PC-9 (cell line): ENCODE measurements around the gene HGS. TPM values are rescaled to one million over a fixed set of nuclear protein-coding genes. Genes with fewer than 3 reads are reported as not detected.
A peak's percentile ranks its signal among the peaks of the same experiment; 100 is the strongest.
"Not testable (repeated sequence)": the region's sequence is repeated elsewhere in the genome, so short reads cannot be mapped to it uniquely, and the experiment has no call there.

Source experiments
- BruUV-seq: library from RNA; stranded (reverse); fragments of 400-500 nt; replicated peaks from 2 replicates; lab custom pipeline; 2021; lab: Mats Ljungman, UMichigan
- CTCF ChIA-PET: fragments of 300-600 bp; sonication (Branson Sonifier 250); formaldehyde crosslinking; loops from one replicate; lab custom pipeline; 2022; ENCODE audit warnings: antibody characterized with exemption; lab: Charles Lee
- POLR2A ChIA-PET: fragments of 300-600 bp; sonication (Branson Sonifier 250); formaldehyde crosslinking; loops from one replicate; lab custom pipeline; 2022; ENCODE audit warnings: antibody characterized with exemption; ENCODE audit not compliant: unreplicated experiment; lab: Charles Lee
- DNase-seq, 2 experiments: peaks; one replicate each; pipeline versions ENCODE4 v3.0.0 to v3.0.0-alpha.2; 2015 to 2022; ENCODE audit warnings: mixed read lengths in 1 of 2
- H2AFZ ChIP-seq: fragments of 200-600 bp; sonication (generic); 2 replicates; pipeline ENCODE4 v1.8.1; 2017; ENCODE audit warnings: antibody characterized with exemption
- H3F3A ChIP-seq: fragments of 200-600 bp; sonication (generic); 2 replicates; pipeline ENCODE4 v1.8.1; 2017; ENCODE audit warnings: antibody characterized with exemption, mild to moderate bottlenecking, low read depth; ENCODE audit not compliant: insufficient read depth
- H3K27ac ChIP-seq: fragments of 200-600 bp; sonication (generic); 2 replicates; pipeline ENCODE4 v1.6.1; 2016; ENCODE audit warnings: mixed run types
- H3K27me3 ChIP-seq: fragments of 200-600 bp; sonication (generic); 2 replicates; pipeline ENCODE4 v1.6.1; 2016; ENCODE audit warnings: low read depth, mixed run types; ENCODE audit not compliant: insufficient read depth
- H3K36me3 ChIP-seq: fragments of 200-600 bp; sonication (generic); 2 replicates; pipeline ENCODE4 v1.6.1; 2016; ENCODE audit warnings: low read depth, mixed run types
- H3K4me1 ChIP-seq: fragments of 200-600 bp; sonication (generic); replicated peaks from 2 replicates; pipeline ENCODE4 v1.6.1; 2016; ENCODE audit warnings: mixed run types; ENCODE audit not compliant: insufficient read depth
- H3K4me2 ChIP-seq: fragments of 200-600 bp; sonication (generic); 2 replicates; pipeline ENCODE4 v1.6.1; 2017; ENCODE audit warnings: mixed run types
- H3K4me3 ChIP-seq: fragments of 200-600 bp; sonication (generic); 2 replicates; pipeline ENCODE4 v1.6.1; 2016; ENCODE audit warnings: mixed run types
- H3K79me2 ChIP-seq: fragments of 200-600 bp; sonication (generic); 2 replicates; pipeline ENCODE4 v1.6.1; 2017; ENCODE audit warnings: low read depth, mixed run types
- H3K9me2 ChIP-seq: fragments of 200-600 bp; sonication (generic); 2 replicates; pipeline ENCODE4 v1.8.1; 2017; ENCODE audit warnings: mild to moderate bottlenecking; ENCODE audit not compliant: insufficient read depth
- H3K9me3 ChIP-seq: fragments of 200-600 bp; sonication (generic); 2 replicates; pipeline ENCODE4 v1.8.1; 2016; ENCODE audit warnings: low read depth; ENCODE audit not compliant: insufficient read depth
- H4K20me1 ChIP-seq: fragments of 200-600 bp; sonication (generic); 2 replicates; pipeline ENCODE4 v1.8.1; 2017; ENCODE audit not compliant: insufficient read depth
- CTCF ChIP-seq: fragments of 200-600 bp; sonication (generic); conservative IDR thresholded peaks from 2 replicates; pipeline ENCODE4 v1.6.1; 2017; ENCODE audit warnings: mixed run types, antibody characterized with exemption, mild to moderate bottlenecking, moderate library complexity
- EZH2 ChIP-seq: fragments of 200-600 bp; sonication (generic); IDR thresholded peaks from 2 replicates; pipeline ENCODE4 v1.8.0; 2017; ENCODE audit warnings: antibody characterized with exemption, low read depth
- intact Hi-C: fragments of 100-400 bp; cut with micrococcal nuclease; formaldehyde crosslinking; loops from one replicate; pipeline ENCODE4 v1.10.0; 2022; ENCODE audit not compliant: unreplicated experiment
- total RNA-seq: library from RNA; stranded (reverse); gene quantifications from 2 replicates; pipeline ENCODE4 v1.2.3, GENCODE V29; 2021

The HGS gene
- total RNA-seq, 1 experiment from 2014 or later = 166 TPM

- H2AFZ ChIP-seq = no peak overlapping the region
- H3F3A ChIP-seq = peaks cover 12% of the 10 kb centered on the region; the same call in 1 of the 2 replicates
- DNase-seq = no peak
- no peak overlapping the region for H3K27ac ChIP-seq
- no peak for TF ChIP-seq CTCF
- TF ChIP-seq EZH2 = no peak
- no peaks in the 10 kb centered on the region for H3K27me3 ChIP-seq
- no peaks in the 10 kb centered on the region for H4K20me1 ChIP-seq
- H3K36me3 ChIP-seq = no peaks in the 10 kb centered on the region
- POLR2A ChIA-PET = no interaction called here
- CTCF ChIA-PET = interaction anchor here (0.6 kb wide), 2 partner anchors 40 to 218 kb away, joined by 3 to 5 read pairs; no protein-coding TSS in a partner anchor
- H3K9me2 ChIP-seq = no peaks in the 10 kb centered on the region
- no peak overlapping the region for H3K4me3 ChIP-seq
- no TSS peak for BruUV-seq
- peaks cover 8% of the 10 kb centered on the region; the same call in 1 of the 2 replicates for H3K79me2 ChIP-seq
- intact Hi-C loops = no loop called here
- no peak overlapping the region for H3K4me2 ChIP-seq
- no peaks in the 10 kb centered on the region for H3K9me3 ChIP-seq
- H3K4me1 ChIP-seq = no peaks in the 10 kb centered on the region
These were observed 10.1 kb upstream of the HGS start for GRCh38 chr17:81673561-81674258.

GRCh38 chr17:81675515-81676221 is 8.1 kb upstream of the HGS start:
- H3F3A ChIP-seq = peaks cover 12% of the 10 kb centered on the region; the same call in 1 of the 2 replicates
- H3K9me3 ChIP-seq, H3K79me2 ChIP-seq, BruUV-seq, H3K9me2 ChIP-seq, intact Hi-C loops, H3K36me3 ChIP-seq, H3K4me3 ChIP-seq, H3K4me2 ChIP-seq, H2AFZ ChIP-seq, H3K4me1 ChIP-seq, H4K20me1 ChIP-seq, H3K27ac ChIP-seq, H3K27me3 ChIP-seq: not testable (repeated sequence)
- peak; percentile 69 for TF ChIP-seq CTCF
- POLR2A ChIA-PET = interaction anchor here (0.6 kb wide), 1 partner anchor 184 kb away, joined by 4 read pairs; no protein-coding TSS in a partner anchor
- CTCF ChIA-PET = interaction anchor here (0.6 kb wide), 2 partner anchors 36 to 337 kb away, joined by 3 to 4 read pairs; no protein-coding TSS in a partner anchor
- DNase-seq = peak in 1 of 2 experiments; percentile 56

GRCh38 chr17:81676906-81677305 is 6.9 kb upstream of the HGS start:
- Histone ChIP-seq H3K9me2 (no peaks in the 10 kb centered on the region), H3K27me3 (no peaks in the 10 kb centered on the region), H3K4me1 (no peaks in the 10 kb centered on the region), H3K79me2 (0 out of 2 replicates have a peak, but pooled peaks cover 4% of the 10 kb centered on the region), H3F3A (peaks cover 12% of the 10 kb centered on the region; the same call in 1 of the 2 replicates), H3K27ac (no peak overlapping the region), H3K4me3 (no peak overlapping the region), H3K4me2 (no peak overlapping the region), H4K20me1 (no peaks in the 10 kb centered on the region), H3K36me3 (no peaks in the 10 kb centered on the region), H2AFZ (no peak overlapping the region), H3K9me3 (no peaks in the 10 kb centered on the region)
- ChIA-PET CTCF (no interaction called here), POLR2A (no interaction called here)
- BruUV-seq = no TSS peak
- intact Hi-C loops = no loop called here
- no peak for TF ChIP-seq CTCF
- TF ChIP-seq EZH2 = no peak
- no peak for DNase-seq
